GM12864 (cell line): ENCODE data around the gene SKIL.
"Not testable (repeated sequence)": the region's sequence is repeated elsewhere in the genome, so short reads cannot be mapped to it uniquely, and the experiment has no call there.

Experiments used
- DNase-seq: peaks from one replicate; pipeline ENCODE4 v3.0.0-alpha.2; 2011; ENCODE audit warnings: low read depth
- H3K4me3 ChIP-seq: 2 replicates; pipeline ENCODE4 v1.5.1; 2011; ENCODE audit warnings: mild to moderate bottlenecking, low read depth, low read length, control low read depth
- CTCF ChIP-seq: IDR thresholded peaks from 2 replicates; pipeline ENCODE4 v1.5.1; 2011; ENCODE audit warnings: low read depth, mild to moderate bottlenecking, moderate library complexity, low read length, control low read depth, inconsistent platforms; ENCODE audit errors: missing control alignments

The SKIL gene

DNA sequence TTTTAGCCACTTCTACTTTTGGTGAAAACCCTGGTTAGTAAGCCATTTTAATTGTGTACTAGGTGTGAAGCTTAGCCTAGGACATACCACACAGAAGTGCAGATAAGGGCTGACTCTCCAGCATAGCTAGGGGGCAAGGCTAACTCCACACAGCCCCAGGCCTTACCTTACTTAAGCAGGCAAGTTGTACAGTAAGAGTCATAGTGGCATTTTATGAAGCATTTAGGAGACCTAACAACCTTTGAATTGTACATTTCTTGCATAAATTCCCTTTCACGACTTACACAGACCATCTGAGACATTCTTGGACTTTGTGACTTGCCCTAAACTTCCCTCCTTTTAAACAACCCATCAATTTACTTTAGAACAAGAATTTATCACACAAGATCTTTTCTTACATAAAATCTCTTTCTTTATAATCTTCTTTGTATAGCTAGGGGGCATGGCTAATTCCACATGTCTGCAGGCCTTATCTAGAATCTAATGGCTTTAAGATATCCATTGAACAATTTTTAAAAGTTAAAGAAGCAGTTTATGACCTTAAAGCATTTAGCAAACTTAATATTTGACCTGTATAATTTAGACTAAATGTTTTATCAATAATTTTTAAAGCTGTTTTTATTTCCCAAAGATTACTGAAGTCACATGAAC lies 18.7 kb upstream of the SKIL start:
- TF ChIP-seq CTCF, result no peak
- no peak overlapping the region for H3K4me3 ChIP-seq
- no peak for DNase-seq

DNA sequence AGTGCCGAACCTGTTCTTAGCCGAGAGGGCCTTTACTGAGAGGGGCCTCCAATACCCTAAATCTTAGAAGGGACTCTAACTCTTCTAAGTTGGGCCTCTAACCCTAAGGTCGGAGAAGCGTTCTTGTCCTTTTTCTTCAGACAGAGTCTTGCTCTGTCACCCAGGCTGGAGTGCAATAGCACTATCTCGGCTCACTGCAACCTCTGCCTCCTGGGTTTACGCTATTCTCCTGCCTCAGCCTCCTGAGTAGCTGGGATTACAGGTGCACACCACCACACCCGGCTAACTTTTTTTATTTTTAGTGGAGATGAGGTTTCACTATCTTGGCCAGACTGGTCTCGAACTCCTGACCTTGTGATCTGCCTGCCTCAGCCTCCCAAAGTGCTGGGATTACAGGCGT lies 15.2 kb upstream of the SKIL start:
- DNase-seq, H3K4me3 ChIP-seq: not testable (repeated sequence)

- H3K4me3 ChIP-seq, DNase-seq: not testable (repeated sequence)
These were observed 13.7 kb upstream of the SKIL start for GRCh38 chr3:170343859-170344258.

DNA sequence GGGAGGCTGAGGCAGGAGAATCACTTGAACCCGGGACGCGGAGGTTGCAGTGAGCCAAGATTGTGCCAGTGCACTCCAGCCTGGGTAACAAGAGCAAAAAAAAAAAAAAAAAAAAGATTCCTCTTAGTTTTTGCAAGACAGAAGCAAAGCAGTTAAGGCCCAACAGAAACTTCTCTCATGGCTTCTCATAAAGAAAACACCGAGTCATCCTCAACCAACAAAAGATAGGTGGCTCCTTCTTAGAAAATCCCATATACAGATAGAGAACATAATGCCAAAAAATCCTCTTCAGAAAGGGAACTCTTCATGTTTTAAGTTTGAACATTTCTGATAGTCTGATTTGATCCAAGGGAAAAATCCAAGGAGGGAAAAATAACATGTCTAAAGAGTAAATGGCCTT lies 12.5 kb upstream of the SKIL start:
- no peak for TF ChIP-seq CTCF
- no peak overlapping the region for H3K4me3 ChIP-seq
- DNase-seq, result no peak

DNA sequence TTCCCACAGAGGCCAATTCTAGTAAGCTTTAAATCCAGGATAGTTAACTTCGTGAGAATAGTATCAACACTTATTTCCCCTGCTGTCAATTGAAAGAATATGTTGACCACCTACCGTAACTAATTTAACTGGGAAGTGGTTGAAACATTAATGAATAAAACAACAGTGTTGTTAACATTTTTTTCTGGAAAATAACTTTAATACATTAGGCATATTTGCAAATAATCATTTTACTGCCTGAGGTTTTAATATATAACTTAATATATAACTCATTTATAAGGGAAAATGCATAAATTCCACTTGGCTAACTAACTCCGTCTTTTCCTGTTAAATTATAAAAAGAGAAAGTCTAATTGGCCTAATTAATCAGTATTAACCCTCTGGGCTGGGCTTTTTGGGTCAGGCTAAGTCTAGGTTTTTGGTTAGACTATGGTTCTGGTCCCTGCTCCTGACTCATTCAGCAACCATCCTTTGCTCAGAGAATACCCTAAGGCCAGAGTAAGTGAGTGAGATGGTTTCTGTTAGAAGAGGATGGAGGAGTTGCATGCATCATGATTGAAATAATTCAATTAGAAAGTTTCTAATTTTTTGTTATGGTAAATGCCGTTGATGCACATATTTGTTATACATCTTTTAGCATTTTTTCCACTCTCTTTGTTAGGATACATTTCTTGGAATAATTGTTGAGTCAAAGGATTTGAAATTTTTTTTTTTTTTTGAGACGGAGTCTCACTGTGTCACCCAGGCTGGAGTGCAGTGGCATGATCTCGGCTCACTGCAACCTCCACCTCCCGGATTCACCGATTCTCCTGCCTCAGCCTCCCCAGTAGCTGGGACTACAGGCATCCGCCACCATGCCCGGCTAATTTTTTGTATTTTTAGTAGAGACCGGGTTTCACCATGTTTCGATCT lies 10.8 kb upstream of the SKIL start:
- TF ChIP-seq CTCF, result no peak
- no peak overlapping the region for H3K4me3 ChIP-seq
- DNase-seq, result no peak

DNA sequence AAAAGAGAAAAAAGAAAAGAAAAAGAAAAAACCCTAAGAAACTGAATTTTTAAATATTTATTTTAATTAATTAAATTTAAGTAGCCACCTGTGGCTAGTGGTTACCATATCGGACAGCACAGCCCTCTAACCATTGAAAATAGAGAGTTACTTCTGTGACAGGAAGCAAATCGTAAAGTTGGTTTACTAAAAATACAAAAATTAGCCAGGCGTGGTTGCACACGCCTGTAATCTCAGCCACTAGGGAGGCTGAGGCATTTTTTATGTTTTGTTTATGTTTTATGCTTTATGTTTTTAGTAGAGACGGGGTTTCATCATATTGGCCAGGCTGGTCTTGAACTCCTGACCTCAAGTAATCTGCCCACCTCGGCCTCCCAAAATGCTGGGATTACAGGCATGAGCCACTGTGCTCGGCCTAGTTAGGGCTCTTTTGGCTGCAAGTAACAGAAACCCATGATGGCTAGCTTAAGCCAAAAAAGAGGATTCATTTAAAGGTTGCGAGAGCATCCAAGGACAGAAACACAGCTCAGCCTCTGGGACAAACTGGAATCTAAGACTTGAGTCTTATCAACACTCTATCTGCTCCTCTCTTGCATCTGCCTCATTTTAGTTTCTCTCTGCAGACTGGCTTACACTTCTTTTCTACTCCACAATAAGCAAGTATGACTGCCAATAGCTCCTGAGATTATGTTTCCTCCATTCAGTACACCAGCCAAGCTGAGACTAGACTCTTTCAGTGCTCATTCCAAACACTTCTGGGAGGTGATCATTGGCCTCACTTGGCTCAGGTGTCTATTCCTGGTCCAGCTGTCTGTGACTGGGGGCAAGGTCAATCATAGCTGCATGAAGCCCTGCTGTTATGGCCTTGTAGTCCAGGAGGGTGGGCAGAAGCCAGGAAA lies 6.8 kb upstream of the SKIL start:
- no peak overlapping the region; the same call in 1 of the 2 replicates for H3K4me3 ChIP-seq
- no peak for DNase-seq
- no peak for TF ChIP-seq CTCF

DNA sequence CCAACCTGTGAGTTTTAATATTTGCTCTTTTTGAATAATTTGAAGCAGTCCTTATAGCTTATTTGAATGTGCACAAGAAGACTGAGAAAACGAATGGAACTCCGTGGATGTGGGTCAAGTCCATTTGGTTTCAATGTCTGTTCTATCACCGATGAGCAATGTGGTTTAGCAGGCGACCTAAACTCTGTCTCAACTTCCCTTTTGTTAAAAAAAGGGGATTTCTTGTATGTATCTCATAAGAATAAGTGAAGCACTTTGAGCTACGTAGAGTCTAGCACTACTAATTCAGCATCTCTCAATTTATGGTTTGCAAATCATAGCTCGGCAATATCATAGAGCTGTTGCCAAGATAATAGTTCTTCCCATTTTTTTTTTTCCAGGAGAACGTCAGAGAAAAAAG lies 4.6 kb upstream of the SKIL start:
- DNase-seq, result peak; percentile 63
- H3K4me3 ChIP-seq, result no peak overlapping the region
- no peak for TF ChIP-seq CTCF
